Activated T-helper 1 cell treated with anti-CD3 and anti-CD28 coated beads, Interleukin-12 subunit alpha, Interleukin-12 subunit beta, Interleukin-2, Interleukin-4 antibody, amounts not matched to agents 30 ng/mL and 10 ng/mL and 1 ng/mL, durations not matched to agents 14 hours and 24 hours and 36 hours (primary cell): ENCODE measurements around the gene TJP2. TPM values are rescaled to one million over a fixed set of nuclear protein-coding genes. Genes with fewer than 3 reads are reported as not detected.
"Not testable (repeated sequence)": the region's sequence is repeated elsewhere in the genome, so short reads cannot be mapped to it uniquely, and the experiment has no call there.

ENCODE experiments used
- DNase-seq: peaks from one replicate; pipeline ENCODE4 v3.0.0; 2021; ENCODE audit warnings: low spot score
- H3K27ac Mint-ChIP-seq: one replicate; pipeline ENCODE4 v1.8.0; 2021; ENCODE audit warnings: mild to moderate bottlenecking, mixed read lengths
- H3K27me3 Mint-ChIP-seq: one replicate; pipeline ENCODE4 v1.8.0; 2022; ENCODE audit warnings: mild to moderate bottlenecking, moderate library complexity, mixed read lengths; ENCODE audit not compliant: insufficient read depth
- H3K36me3 Mint-ChIP-seq: one replicate; pipeline ENCODE4 v1.8.0; 2021; ENCODE audit warnings: low read depth, mixed read lengths
- H3K4me1 Mint-ChIP-seq: one replicate; pipeline ENCODE4 v1.8.0; 2021; ENCODE audit warnings: low read depth, mixed read lengths
- H3K4me3 Mint-ChIP-seq: one replicate; pipeline ENCODE4 v1.8.0; 2021; ENCODE audit warnings: mild to moderate bottlenecking, moderate library complexity, mixed read lengths
- H3K9me3 Mint-ChIP-seq: one replicate; pipeline ENCODE4 v1.8.0; 2021; ENCODE audit warnings: mixed read lengths
- intact Hi-C: fragments of 100-400 bp; cut with micrococcal nuclease; formaldehyde crosslinking; loops from one replicate; pipeline ENCODE4 v1.15.1; 2024
- total RNA-seq: library from RNA; stranded (reverse); gene quantifications from 2 replicates; pipeline ENCODE4 v1.2.3, GENCODE V29; 2022

TJP2 gene
- total RNA-seq, 1 donor from 2014 or later = 20.7 TPM

- intact Hi-C loops = no loop called here
- H3K4me1 Mint-ChIP-seq = no peaks in the 10 kb centered on the region
- H3K9me3 Mint-ChIP-seq = no peaks in the 10 kb centered on the region
- H3K36me3 Mint-ChIP-seq = no peaks in the 10 kb centered on the region
- H3K27me3 Mint-ChIP-seq = peaks cover 11% of the 10 kb centered on the region
- H3K4me3 Mint-ChIP-seq = no peak overlapping the region
- DNase-seq = no peak
- H3K27ac Mint-ChIP-seq = no peak overlapping the region
These were observed 28.8 kb upstream of the TJP2 start for GRCh38 chr9:69145144-69145715.

- Mint-ChIP-seq H3K36me3 (no peaks in the 10 kb centered on the region), H3K9me3 (no peaks in the 10 kb centered on the region), H3K4me3 (no peak overlapping the region), H3K27me3 (peaks cover 11% of the 10 kb centered on the region), H3K27ac (no peak overlapping the region), H3K4me1 (no peaks in the 10 kb centered on the region)
- intact Hi-C loops = no loop called here
- DNase-seq = no peak
These were observed 26.8 kb upstream of the TJP2 start for GRCh38 chr9:69147041-69147834.

- intact Hi-C loops = no loop called here
- Mint-ChIP-seq H3K36me3 (no peaks in the 10 kb centered on the region), H3K27me3 (peaks cover 8% of the 10 kb centered on the region), H3K4me1 (no peaks in the 10 kb centered on the region), H3K9me3 (no peaks in the 10 kb centered on the region), H3K4me3 (no peak overlapping the region), H3K27ac (no peak overlapping the region)
- no peak for DNase-seq
These were observed 24.7 kb upstream of the TJP2 start for GRCh38 chr9:69149321-69149807.

GRCh38 chr9:69151506-69151905 lies 22.6 kb upstream of the TJP2 start:
- Mint-ChIP-seq H3K9me3 (no peaks in the 10 kb centered on the region), H3K4me3 (no peak overlapping the region), H3K4me1 (no peaks in the 10 kb centered on the region), H3K36me3 (no peaks in the 10 kb centered on the region), H3K27ac (no peak overlapping the region), H3K27me3 (peaks cover 4% of the 10 kb centered on the region)
- no peak for DNase-seq
- intact Hi-C loops = no loop called here

GRCh38 chr9:69153707-69154521 lies 20.2 kb upstream of the TJP2 start:
- intact Hi-C loops = no loop called here
- no peak overlapping the region for H3K4me3 Mint-ChIP-seq
- no peaks in the 10 kb centered on the region for H3K36me3 Mint-ChIP-seq
- H3K4me1 Mint-ChIP-seq = no peaks in the 10 kb centered on the region
- H3K9me3 Mint-ChIP-seq = no peaks in the 10 kb centered on the region
- H3K27ac Mint-ChIP-seq = no peak overlapping the region
- no peaks in the 10 kb centered on the region for H3K27me3 Mint-ChIP-seq
- no peak for DNase-seq

GRCh38 chr9:69155341-69156030 lies 18.6 kb upstream of the TJP2 start:
- no peak overlapping the region for H3K27ac Mint-ChIP-seq
- H3K4me1 Mint-ChIP-seq = no peaks in the 10 kb centered on the region
- H3K9me3 Mint-ChIP-seq = no peaks in the 10 kb centered on the region
- no peaks in the 10 kb centered on the region for H3K27me3 Mint-ChIP-seq
- DNase-seq = no peak
- H3K36me3 Mint-ChIP-seq = peaks cover 1% of the 10 kb centered on the region
- no peak overlapping the region for H3K4me3 Mint-ChIP-seq
- intact Hi-C loops = no loop called here

- Mint-ChIP-seq H3K9me3 (no peaks in the 10 kb centered on the region), H3K4me1 (no peaks in the 10 kb centered on the region), H3K36me3 (peaks cover 3% of the 10 kb centered on the region), H3K4me3 (no peak overlapping the region), H3K27me3 (no peaks in the 10 kb centered on the region), H3K27ac (no peak overlapping the region)
- intact Hi-C loops = loop anchor here (1.0 kb wide), 1 partner anchor 35 kb away; no protein-coding TSS in a partner anchor
- DNase-seq = no peak
These were observed 16.2 kb upstream of the TJP2 start for GRCh38 chr9:69157751-69158466.

GRCh38 chr9:69158471-69158870 lies 15.6 kb upstream of the TJP2 start:
- Mint-ChIP-seq H3K4me3 (no peak overlapping the region), H3K36me3 (peaks cover 3% of the 10 kb centered on the region), H3K4me1 (no peaks in the 10 kb centered on the region), H3K9me3 (no peaks in the 10 kb centered on the region), H3K27me3 (no peaks in the 10 kb centered on the region), H3K27ac (no peak overlapping the region)
- intact Hi-C loops = loop anchor here (1.0 kb wide), 1 partner anchor 35 kb away; no protein-coding TSS in a partner anchor
- no peak for DNase-seq

- intact Hi-C loops = not testable (repeated sequence)
These were observed 9.5 kb upstream of the TJP2 start for GRCh38 chr9:69164573-69164972.

GRCh38 chr9:69165581-69165980 lies 8.5 kb upstream of the TJP2 start:
- peaks cover under 1% of the 10 kb centered on the region for H3K36me3 Mint-ChIP-seq
- DNase-seq = no peak
- H3K27me3 Mint-ChIP-seq = peaks cover under 1% of the 10 kb centered on the region
- H3K27ac Mint-ChIP-seq = no peak overlapping the region
- intact Hi-C loops = no loop called here
- peaks cover 21% of the 10 kb centered on the region for H3K4me1 Mint-ChIP-seq
- H3K4me3 Mint-ChIP-seq = no peak overlapping the region
- no peaks in the 10 kb centered on the region for H3K9me3 Mint-ChIP-seq

More at GRCh38 chr9:69164573-69164972, 9.5 kb upstream of the TJP2 start:
- DNase-seq, H3K4me3 Mint-ChIP-seq, H3K27ac Mint-ChIP-seq, H3K9me3 Mint-ChIP-seq, H3K27me3 Mint-ChIP-seq, H3K36me3 Mint-ChIP-seq: not testable (repeated sequence)
- H3K4me1 Mint-ChIP-seq = peaks cover 16% of the 10 kb centered on the region

GRCh38 chr9:69168709-69169217 lies 5.3 kb upstream of the TJP2 start:
- peak overlapping the region; percentile 64 for H3K4me3 Mint-ChIP-seq
- intact Hi-C loops = loop anchor here (1.0 to 2.0 kb wide), 2 partner anchors 12 to 18 kb away; no protein-coding TSS in a partner anchor
- peaks cover 12% of the 10 kb centered on the region for H3K27me3 Mint-ChIP-seq
- no peaks in the 10 kb centered on the region for H3K9me3 Mint-ChIP-seq
- peaks cover 39% of the 10 kb centered on the region for H3K4me1 Mint-ChIP-seq
- H3K27ac Mint-ChIP-seq = peak overlapping the region; percentile 80
- peak; percentile 52 for DNase-seq
- no peaks in the 10 kb centered on the region for H3K36me3 Mint-ChIP-seq

GRCh38 chr9:69170231-69170630 lies 3.8 kb upstream of the TJP2 start:
- Mint-ChIP-seq H3K4me3 (no peak overlapping the region), H3K27me3 (peaks cover 12% of the 10 kb centered on the region), H3K9me3 (no peaks in the 10 kb centered on the region), H3K4me1 (peaks cover 49% of the 10 kb centered on the region), H3K27ac (no peak overlapping the region), H3K36me3 (no peaks in the 10 kb centered on the region)
- DNase-seq = no peak
- intact Hi-C loops = loop anchor here (5.0 kb wide), 2 partner anchors 48 to 133 kb away; partner anchors contain the start of gene FXN
